ENCODE measurements around the gene OR56A4.

GRCh38 chr11:5994791-5995190 lies 12.0 kb downstream of the OR56A4 start:
- no peak for TF ChIP-seq TAF1 (IDR thresholded peaks at IDR 0.05; ENCODE audit: borderline replicate concordance, insufficient read depth, low read length)
- no peak for TF ChIP-seq POLR2AphosphoS5 (IDR thresholded peaks at IDR 0.05; ENCODE audit: low read depth, low read length)
- TF ChIP-seq REST (IDR thresholded peaks at IDR 0.05; ENCODE audit: insufficient read depth in 1 of 2, low read depth in 2 of 2, low read length in 2 of 2), result no peak
- no peak for TF ChIP-seq SIN3A (IDR thresholded peaks at IDR 0.05; ENCODE audit: borderline replicate concordance, insufficient read depth, low read length)
- no peak for TF ChIP-seq FOXP2 (optimal IDR thresholded peaks at IDR 0.05; ENCODE audit: borderline replicate concordance, extremely low read depth, extremely low read length, insufficient read depth)
